ENCODE measurements around the gene KMT2B.
"Not testable (repeated sequence)": the region's sequence is repeated elsewhere in the genome, so short reads cannot be mapped to it uniquely, and the experiment has no call there.

Gene KMT2B

DNA sequence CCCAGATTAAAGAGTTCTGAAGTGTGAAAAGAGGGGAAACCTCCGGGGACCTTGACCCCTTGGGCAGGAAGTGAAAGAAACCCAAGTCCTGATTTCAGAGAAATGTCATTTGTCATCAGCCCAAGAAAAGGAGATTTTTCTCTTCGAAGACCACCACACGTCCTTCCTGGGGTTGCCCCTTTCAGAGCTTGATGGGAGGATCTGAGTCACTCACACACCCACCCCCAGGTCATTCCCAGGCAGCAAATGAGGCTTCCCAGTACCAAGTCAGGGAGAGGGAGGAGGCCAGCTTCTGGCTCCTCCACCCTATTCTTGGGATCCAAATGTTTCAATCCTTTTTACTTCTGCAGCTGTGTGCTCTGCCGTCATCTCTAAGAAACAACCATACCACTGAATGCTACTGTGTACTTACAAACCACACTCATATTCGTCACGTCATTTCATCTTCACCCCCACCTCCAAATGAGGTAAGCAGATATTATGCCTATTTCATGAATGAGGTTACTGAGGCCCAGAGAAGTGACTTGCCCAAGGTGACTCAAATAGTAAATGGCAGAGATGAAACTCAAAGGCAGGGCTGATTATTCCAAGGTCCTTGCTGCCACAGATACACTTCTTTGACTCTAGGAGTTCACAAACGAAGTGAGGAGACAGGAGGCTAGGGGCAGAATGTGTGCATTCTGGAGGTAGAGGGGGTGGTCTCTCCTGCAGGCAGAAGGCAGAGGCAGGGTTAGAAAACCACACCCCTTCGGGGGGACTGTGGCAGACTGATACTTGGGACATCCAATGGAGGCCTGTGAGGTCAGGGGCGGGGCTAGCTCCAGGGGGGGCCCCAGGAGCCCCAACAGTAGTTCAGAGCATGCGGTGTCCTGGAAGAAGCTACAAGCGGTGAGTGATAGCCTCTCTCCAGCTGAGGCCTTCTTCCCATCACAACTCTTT, 5.0 kb upstream of the KMT2B start:
- DNase-seq (ENCODE audit: low read depth in 3 of 3), result peak in 2 of 3 experiments; percentile 54 to 87

DNA sequence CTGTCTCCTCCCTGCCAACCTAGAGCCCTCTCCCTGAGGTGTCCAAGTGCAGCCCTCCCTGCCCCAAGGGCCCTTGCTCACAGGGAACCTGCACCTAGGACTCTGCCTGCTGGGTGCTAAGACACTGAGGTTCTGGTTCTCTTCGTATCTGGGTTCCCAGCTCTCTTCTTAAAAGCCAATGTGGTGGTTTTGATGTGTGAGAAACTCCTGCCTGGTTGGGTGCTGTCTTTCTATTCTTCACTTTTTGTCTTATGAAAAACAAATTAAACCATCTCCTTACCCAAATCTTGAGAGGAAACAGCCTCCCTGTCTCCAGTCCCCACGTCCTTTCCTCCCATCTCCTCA, 4.3 kb upstream of the KMT2B start:
- no peak for DNase-seq (ENCODE audit: low read depth in 3 of 3)

DNA sequence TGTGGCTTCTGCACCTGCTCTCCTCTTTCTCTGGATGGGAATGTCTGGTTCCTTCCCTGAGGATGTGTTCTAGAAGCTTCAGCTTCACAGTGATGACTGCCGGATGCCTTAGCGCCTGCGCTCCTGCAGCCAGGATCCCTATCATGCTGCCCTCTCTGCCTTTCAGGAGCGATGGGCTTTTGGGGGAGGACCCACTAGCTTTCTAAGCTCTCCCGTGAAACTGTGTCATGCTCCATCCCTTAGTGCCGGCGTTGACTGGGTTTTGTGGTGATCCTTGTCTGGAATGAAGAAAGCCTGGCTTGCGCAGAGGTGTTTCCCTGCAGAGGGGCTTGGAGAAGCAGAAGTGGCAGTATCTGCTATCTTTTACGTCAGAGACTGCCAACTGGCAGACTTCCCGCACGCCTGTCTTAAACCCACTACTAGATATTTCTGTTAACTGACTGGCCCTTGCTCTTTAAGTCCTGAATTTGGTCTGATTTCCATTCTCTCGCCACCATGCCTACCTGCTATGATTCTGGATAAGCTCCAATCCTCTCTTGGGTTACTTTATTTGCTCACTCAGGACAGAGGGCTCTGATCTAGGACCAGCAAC, 3.8 kb upstream of the KMT2B start:
- no peak for DNase-seq (ENCODE audit: low read depth in 3 of 3)

DNA sequence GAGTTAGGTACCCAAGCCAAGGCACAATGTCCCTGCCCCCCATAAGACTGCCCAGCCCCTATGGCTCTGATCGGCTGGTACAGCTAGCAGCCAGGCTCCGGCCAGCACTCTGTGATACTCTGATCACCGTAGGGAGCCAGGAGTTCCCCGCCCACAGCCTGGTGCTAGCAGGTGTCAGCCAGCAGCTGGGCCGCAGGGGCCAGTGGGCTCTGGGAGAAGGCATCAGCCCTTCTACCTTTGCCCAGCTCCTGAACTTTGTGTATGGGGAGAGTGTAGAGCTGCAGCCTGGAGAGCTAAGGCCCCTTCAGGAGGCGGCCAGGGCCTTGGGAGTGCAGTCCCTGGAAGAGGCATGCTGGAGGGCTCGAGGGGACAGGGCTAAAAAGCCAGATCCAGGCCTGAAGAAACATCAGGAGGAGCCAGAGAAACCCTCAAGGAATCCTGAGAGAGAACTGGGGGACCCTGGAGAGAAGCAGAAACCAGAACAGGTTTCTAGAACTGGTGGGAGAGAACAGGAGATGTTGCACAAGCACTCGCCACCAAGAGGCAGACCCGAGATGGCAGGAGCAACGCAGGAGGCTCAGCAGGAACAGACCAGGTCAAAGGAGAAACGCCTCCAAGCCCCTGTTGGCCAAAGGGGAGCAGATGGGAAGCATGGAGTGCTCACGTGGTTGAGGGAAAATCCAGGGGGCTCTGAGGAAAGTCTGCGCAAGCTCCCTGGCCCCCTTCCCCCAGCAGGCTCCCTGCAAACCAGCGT, 3.0 kb upstream of the KMT2B start:
- no peak for DNase-seq (ENCODE audit: low read depth in 3 of 3)

DNA sequence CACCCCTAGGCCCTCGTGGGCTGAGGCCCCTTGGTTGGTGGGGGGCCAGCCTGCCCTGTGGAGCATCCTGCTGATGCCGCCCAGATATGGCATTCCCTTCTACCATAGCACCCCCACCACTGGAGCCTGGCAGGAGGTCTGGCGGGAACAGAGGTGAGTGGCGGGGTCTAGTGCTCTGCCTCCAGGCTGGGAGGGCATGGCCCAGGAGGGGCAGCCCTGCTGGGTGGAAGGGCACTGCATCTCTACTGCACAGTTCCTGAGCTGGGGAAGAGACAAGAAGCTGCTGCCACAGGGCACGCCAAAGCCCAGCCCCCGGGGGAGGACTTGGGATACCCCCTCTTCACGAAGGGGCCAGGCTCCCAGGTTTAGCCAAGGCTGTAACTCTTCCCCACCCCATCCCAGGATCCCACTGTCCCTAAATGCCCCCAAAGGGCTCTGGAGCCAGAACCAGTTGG, 2.4 kb upstream of the KMT2B start:
- no peak for DNase-seq (ENCODE audit: low read depth in 3 of 3)

DNA sequence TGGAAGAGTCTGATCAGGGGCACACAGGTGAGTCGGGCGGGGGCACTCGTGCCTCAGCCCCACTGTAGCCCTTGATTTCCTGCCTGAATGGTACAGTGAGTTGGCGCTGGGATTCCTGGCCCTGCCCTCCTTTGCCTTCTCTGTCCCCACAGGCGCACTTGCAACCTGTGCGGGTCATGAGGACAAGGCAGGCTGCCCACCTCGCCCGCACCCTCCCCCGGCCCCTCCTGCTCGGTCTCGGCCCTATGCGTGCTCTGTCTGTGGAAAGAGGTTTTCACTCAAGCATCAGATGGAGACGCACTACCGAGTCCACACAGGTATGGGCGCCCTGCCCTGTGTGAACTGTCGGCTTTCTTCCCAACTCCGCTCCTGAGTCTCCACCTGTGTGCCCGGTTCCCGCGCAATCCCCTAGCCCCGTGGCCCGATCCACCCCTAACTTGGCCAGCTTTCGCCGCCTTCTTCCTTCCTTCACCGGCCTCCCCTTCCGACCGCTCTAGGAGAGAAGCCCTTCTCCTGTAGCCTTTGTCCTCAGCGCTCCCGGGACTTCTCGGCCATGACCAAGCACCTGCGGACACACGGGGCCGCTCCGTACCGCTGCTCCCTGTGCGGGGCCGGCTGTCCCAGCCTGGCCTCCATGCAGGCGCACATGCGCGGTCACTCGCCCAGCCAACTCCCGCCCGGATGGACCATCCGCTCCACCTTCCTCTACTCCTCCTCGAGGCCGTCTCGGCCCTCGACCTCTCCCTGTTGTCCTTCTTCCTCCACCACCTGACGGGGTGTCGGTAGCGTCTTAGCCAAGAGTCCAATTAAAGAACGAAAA, 1.6 kb upstream of the KMT2B start:
- peak in 1 of 3 experiments; percentile 26 for DNase-seq (ENCODE audit: low read depth in 3 of 3)

DNA sequence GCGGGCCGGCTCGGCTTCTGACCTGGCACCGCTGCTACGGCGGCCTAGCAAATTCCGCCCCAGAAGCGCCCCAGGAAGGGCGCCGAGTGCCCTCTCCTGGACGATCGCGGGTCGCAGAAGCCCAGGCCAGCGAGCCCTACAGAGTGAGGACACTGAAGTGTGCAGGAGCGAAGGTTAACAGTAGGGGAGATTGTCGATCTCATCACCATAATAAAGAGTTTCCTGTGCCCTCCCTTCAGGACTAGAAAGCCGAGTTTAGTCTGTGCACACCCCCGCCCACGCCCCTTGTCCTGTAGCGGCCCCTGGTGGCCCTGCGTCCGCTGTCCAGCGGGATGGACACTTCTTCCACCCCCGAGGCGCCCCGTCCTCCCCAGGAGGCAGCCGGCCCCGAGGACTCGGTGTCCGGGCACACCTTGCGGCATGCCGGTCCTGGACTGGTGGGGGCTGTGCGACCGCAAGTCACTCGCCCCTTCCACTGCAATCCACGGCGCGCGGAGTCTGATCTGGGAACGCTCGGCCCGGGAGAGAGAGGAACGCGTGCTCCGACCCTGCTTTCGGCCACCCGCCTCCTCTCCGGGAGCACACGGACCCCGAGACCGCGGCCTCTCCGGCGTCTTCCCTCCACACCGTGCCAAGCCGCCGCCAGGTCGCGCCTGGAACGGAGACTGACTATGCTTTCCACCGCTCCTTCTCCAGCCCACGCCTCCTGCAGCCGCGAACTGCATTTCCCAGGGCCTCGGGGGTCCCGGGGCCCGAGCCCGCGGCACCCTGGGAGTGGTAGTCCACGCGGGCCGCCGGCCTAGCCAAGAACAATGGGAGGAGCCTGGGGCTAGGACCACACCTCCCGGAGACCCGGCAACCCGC, 770 bp upstream of the KMT2B start:
- peak; percentile 92 to 96 (median 94) for DNase-seq (ENCODE audit: low read depth in 3 of 3)

DNA sequence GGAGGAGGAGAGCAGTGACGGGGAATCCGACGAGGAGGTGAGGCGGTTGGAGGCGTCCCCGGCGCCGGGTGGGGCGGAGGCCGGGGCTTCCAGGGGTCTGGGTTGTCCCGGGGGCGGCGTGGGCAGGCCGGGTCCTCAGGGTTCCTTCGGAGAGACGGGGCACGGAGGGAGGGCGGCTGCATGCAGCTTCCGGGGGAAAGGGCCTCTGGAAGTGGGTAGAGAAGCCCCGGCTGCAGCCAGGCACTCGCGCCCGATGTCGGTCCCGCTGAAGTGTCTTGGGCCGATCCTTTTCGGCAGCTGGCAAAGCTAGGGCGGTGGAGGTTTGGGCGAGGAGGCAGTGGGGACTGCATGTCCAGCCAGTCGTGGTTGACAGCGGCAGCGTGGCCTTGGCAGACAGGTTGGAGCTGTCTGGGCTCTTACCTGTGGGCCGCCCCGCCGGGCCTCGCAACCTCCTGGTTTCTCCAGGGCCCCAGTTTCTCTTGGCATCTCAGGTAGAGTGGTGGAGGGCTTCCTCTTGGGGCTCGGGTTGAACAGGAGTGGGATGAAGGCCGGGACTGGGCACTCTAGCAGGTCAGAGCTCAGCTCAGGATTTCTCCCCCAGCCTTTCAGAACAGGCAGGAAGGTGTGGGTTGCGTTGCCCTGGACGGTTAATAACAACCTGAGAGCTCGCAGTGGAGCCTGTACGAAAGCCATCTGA, 690 bp downstream of the KMT2B start:
- peak in 1 of 3 experiments; percentile 66 for DNase-seq (ENCODE audit: low read depth in 3 of 3)

DNA sequence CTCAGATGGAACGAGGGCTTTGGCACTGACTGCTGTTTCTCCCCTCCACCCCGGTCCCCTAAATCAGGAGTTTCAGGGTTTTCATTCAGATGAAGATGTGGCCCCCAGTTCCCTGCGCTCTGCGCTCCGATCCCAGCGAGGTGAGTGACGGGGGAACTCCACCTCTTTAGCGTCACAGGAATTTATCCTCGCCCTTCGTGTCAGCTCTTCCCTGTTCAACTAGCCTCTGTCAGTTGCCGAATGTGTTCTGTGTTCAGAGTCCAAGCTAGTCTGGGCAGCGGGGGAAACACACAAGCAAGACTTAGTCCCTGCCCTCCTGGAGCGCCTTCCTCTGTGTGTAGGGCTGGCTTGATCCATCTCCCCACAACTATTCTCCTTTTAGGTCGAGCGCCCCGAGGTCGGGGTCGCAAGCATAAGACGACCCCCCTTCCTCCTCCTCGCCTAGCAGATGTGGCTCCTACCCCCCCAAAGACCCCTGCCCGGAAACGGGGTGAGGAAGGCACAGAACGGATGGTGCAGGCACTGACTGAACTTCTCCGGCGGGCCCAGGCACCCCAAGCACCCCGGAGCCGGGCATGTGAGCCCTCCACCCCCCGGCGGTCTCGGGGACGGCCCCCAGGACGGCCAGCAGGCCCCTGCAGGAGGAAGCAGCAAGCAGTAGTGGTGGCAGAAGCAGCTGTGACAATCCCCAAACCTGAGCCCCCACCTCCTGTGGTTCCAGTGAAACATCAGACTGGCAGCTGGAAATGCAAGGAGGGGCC, 1.8 kb downstream of the KMT2B start:
- DNase-seq (ENCODE audit: low read depth in 3 of 3), result no peak

DNA sequence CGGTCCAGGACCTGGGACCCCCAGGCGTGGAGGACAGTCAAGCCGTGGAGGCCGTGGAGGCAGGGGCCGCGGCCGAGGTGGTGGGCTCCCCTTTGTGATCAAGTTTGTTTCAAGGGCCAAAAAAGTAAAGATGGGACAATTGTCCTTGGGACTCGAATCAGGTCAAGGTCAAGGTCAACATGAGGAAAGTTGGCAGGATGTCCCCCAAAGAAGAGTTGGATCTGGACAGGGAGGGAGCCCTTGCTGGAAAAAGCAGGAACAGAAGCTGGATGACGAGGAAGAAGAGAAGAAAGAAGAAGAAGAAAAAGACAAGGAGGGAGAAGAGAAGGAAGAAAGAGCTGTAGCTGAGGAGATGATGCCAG, 2.3 kb downstream of the KMT2B start:
- DNase-seq (ENCODE audit: low read depth in 3 of 3), result no peak

DNA sequence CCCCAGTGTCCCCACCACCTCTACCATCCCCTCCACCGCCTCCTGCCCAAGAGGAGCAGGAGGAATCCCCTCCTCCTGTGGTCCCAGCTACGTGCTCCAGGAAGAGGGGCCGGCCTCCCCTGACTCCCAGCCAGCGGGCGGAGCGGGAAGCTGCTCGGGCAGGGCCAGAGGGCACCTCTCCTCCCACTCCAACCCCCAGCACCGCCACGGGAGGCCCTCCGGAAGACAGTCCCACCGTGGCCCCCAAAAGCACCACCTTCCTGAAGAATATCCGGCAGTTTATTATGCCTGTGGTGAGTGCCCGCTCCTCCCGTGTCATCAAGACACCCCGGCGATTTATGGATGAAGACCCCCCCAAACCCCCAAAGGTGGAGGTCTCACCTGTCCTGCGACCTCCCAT, 2.8 kb downstream of the KMT2B start:
- no peak for DNase-seq (ENCODE audit: low read depth in 3 of 3)

DNA sequence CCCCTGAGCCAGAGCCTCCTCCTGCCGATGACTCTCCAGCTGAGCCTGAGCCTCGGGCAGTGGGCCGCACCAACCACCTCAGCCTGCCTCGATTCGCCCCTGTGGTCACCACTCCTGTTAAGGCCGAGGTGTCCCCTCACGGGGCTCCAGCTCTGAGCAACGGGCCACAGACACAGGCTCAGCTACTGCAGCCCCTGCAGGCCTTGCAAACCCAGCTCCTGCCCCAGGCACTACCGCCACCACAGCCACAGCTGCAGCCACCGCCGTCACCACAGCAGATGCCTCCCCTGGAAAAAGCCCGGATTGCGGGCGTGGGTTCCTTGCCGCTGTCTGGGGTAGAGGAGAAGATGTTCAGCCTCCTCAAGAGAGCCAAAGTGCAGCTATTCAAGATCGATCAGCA, 3.6 kb downstream of the KMT2B start:
- no peak for DNase-seq (ENCODE audit: low read depth in 3 of 3)

DNA sequence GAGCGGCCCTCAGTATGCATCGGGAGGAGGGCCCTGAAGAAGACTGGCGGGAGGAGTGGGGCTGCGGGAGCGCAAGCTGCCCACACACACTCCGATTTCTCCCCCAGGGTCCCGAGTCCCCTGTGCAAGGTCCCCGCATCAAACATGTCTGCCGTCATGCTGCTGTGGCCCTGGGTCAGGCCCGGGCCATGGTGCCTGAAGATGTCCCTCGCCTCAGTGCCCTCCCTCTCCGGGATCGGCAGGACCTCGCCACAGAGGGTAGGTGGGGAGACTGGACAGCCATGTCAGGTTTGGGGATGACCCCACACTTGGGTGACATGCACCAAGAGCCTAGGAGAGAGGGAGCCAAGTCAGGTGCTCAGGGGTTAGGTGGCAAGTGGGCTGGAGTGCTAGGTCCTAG, 4.7 kb downstream of the KMT2B start:
- DNase-seq (ENCODE audit: low read depth in 3 of 3), result no peak

DNA sequence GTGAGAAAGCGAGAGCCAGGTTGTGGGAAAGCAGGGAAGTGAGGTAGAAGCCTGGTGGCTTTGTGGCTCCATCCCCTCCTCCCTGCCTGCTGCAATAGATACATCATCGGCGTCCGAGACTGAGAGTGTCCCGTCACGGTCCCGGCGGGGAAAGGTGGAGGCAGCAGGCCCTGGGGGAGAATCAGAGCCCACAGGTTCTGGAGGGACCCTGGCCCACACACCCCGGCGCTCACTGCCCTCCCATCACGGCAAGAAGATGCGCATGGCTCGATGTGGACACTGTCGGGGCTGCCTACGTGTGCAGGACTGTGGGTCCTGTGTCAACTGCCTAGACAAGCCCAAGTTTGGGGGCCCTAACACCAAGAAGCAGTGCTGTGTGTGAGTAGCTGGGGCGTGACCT, 5.1 kb downstream of the KMT2B start:
- no peak for DNase-seq (ENCODE audit: low read depth in 3 of 3)

DNA sequence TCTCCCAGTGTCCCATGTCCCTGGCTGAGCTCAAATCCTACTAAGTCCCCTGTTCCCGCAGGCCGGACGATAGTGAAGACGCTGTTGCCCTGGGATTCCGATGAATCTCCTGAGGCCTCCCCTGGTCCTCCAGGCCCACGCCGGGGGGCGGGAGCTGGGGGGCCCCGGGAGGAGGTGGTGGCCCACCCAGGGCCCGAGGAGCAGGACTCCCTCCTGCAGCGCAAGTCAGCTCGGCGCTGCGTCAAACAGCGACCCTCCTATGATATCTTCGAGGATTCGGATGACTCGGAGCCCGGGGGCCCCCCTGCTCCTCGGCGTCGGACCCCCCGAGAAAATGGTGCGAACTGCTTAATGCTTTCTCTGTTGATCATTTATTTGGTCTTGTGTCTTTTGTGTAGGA, 5.9 kb downstream of the KMT2B start:
- DNase-seq (ENCODE audit: low read depth in 3 of 3), result no peak

DNA sequence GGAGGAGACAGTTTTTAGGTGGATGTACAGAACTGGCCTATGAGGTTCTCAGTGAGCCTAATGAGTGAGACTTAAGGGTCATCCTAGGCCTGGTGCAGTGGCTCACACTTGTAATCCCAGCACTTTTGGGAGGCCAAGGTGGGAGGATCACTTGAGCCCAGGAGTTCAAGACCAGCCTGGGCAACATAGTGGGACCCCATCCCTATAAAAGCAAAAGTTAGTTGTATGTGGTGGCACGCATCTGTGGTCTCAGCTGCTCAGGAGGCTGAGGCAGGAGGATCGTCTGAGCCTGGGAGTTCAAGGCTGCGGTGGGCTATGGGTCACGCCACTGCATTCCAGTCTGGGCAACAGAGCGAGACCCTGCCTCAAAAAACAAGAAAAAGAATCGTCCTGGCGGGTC, 6.3 kb downstream of the KMT2B start:
- not testable (repeated sequence) for DNase-seq (ENCODE audit: low read depth in 3 of 3)

DNA sequence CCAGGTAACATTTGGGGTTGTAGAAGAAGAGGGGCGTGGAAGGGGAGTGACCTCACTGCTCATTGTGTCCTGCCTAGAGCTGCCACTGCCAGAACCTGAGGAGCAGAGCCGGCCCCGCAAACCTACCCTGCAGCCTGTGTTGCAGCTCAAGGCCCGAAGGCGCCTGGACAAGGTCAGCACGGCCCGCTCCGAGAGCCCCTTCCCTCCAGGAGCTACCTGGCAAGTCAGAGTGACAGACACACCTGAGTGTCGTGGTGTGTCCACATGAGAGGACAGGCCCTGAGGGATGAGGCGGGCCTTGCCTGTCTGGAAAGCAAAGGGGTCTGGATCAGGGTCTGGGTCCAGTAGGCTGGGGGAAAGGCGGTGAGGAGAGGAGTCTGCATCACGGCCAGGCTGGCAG, 6.8 kb downstream of the KMT2B start:
- no peak for DNase-seq (ENCODE audit: low read depth in 3 of 3)

DNA sequence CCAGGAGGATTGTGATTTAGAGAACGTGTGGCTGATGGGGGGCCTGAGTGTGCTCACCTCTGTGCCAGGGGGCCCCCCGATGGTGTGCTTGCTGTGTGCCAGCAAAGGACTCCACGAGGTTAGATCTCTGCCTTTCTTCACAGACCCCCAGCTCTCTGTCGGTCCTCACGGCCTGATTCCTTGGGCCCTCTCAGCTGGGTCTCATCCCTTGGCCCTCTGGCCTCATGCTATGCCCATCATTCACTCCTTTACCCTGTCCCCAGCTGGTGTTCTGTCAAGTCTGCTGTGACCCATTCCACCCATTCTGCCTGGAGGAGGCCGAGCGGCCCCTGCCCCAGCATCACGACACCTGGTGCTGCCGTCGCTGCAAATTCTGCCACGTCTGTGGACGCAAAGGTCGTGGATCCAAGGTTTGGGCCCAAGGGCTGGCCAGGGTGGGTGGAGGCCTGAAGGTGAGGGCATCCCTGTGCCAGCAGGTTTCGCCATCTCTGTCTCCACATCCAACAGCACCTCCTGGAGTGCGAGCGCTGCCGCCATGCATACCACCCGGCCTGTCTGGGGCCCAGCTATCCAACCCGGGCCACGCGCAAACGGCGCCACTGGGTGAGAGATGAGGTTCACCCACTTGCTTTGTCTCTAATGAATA, 7.5 kb downstream of the KMT2B start:
- no peak for DNase-seq (ENCODE audit: low read depth in 3 of 3)
